AG09309 (cell line): ENCODE measurements around the gene CCT6B.

Source experiments
- DNase-seq: peaks from one replicate; pipeline ENCODE4 v3.0.0-alpha.2; 2010; ENCODE audit warnings: low read depth
- H3K4me3 ChIP-seq: 2 replicates; pipeline ENCODE4 v1.5.1; 2011; ENCODE audit warnings: mild to moderate bottlenecking, low read depth, low read length, moderate library complexity; ENCODE audit not compliant: control insufficient read depth
- TF ChIP-seq, protein P1 (sequence below): IDR thresholded peaks from 2 replicates; pipeline ENCODE4 v1.5.1; 2011; ENCODE audit warnings: mild to moderate bottlenecking, low read depth, low read length, inconsistent platforms; ENCODE audit not compliant: insufficient read depth, control insufficient read depth; ENCODE audit errors: missing control alignments

Gene CCT6B

DNA sequence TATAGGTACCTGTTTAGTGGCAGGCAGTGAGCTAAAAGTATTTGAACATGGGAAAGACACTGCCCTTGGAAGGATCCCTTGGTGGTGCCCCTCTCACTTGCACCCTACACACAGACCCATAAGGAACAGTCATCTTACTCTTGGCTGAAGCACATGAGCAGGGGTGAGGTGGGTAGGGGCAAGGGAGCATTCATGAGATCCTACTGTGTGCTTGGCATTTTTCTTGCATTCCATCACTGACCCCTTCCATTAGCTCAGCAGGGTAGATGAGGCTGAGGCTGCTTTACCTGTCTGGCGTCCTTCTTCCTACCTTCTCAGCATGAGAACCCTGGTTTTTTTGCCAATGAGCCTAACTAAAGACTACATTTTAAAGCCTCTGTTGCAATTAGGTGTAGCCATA lies 48.3 kb downstream of the CCT6B start:
- DNase-seq: no peak
- TF ChIP-seq, protein P1, sequence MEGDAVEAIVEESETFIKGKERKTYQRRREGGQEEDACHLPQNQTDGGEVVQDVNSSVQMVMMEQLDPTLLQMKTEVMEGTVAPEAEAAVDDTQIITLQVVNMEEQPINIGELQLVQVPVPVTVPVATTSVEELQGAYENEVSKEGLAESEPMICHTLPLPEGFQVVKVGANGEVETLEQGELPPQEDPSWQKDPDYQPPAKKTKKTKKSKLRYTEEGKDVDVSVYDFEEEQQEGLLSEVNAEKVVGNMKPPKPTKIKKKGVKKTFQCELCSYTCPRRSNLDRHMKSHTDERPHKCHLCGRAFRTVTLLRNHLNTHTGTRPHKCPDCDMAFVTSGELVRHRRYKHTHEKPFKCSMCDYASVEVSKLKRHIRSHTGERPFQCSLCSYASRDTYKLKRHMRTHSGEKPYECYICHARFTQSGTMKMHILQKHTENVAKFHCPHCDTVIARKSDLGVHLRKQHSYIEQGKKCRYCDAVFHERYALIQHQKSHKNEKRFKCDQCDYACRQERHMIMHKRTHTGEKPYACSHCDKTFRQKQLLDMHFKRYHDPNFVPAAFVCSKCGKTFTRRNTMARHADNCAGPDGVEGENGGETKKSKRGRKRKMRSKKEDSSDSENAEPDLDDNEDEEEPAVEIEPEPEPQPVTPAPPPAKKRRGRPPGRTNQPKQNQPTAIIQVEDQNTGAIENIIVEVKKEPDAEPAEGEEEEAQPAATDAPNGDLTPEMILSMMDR: no peak
- no peak overlapping the region for H3K4me3 ChIP-seq

DNA sequence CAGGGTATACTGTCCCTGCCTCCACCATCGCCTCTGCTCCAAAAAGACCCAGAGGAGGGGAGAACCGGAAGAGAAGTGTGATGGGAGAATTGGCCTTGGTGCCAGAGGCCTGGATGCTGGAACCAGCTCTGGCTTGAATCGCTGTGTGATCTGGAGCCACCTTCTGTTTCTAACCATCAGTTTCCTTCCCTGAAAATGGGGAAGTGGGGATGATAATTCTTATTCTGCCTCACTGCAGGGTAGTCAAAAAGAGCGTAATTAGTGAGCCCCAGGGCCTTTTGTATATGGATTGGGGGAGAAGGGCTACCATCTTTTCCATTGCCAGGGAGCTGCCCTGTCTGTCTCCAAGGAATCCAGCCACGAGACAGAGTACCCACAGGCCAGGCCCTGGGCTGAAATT lies 52.2 kb downstream of the CCT6B start:
- TF ChIP-seq, protein P1: no peak
- no peak overlapping the region for H3K4me3 ChIP-seq
- no peak for DNase-seq

DNA sequence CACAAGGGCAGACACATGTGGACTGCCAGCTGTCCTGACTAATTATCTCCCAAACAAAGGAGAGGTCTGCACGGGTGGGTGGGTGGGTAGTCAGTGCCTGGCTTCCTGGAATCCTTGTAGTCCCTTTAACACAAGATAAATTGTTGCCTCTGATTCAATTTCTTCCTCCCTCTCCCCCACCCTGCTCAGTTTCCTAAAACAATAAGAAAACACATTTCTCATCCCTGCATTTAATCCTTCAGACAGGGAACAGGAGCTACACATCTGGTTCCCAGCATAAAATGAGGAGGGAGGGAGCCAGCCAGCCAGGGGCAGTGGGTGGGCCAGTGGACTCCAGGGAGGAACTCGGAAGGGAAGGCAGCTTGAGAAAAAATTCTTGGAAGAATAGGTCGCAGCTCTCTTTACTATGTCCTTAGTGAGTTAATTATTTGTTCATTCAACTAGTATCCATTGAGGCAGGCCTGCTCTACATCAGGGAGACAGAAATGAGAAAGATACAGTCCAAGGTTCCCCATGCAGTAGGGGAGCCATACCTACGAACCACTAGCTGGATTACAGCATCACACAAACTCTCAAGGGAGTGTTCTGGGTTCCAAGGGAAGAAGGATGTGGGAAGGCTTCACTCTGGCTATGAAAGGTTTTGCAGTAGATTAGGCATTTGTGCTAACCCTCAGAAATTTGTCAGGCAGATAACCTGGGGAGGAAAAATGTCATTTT lies 58.3 kb downstream of the CCT6B start:
- TF ChIP-seq, protein P1: no peak
- DNase-seq: no peak
- no peak overlapping the region for H3K4me3 ChIP-seq

DNA sequence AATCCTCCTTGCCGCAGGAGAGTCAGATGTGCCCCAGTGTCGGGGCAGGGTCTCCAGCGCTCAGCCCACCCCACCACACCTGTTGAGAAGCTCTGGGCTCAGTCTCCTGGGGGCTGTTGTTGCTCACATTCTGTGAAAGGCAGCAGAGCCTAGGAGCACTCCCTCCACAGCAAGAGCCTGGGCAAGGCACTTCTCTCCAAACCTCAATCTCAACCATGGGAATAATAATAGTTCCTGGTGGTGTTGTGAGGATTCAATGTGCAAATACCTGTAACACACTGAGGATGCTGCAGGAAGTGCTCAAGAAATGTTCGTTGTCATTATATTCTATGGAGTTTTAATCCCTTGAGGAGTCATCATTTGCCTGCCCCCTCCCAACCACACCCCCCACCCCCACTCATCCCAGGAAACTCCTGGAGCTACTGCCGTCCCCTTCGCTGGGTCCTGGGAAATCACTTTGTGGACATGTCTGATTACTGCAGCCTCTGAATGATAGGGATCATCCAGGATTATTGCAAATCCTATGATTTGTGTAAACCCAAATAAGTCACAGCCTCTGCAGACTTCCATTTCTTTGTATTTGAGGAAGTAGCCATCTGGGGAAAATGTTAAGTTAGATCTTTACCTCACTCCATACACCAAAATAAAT lies 61.5 kb downstream of the CCT6B start:
- TF ChIP-seq, protein P1: no peak
- no peak overlapping the region for H3K4me3 ChIP-seq
- no peak for DNase-seq

DNA sequence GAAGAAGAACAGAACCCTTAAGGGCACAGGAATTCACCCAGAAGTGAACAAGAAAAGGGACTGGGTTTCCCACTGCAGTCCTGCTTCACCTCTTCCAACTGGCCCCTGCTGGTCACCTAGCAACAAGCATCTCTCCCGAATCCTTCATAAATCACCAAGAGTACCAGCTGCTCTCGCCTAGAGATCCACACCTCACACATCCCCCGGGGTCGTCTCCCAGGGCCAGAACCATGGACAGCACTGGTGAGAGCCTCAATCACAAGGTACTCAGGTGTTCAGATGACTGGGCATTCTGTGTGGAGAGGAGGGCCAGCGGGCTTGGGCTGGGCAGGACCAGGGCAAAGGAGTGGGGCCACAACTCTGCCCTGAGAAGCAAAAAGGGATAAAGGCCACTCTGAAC lies 65.9 kb downstream of the CCT6B start:
- no peak overlapping the region for H3K4me3 ChIP-seq
- no peak for DNase-seq
- TF ChIP-seq, protein P1: no peak

DNA sequence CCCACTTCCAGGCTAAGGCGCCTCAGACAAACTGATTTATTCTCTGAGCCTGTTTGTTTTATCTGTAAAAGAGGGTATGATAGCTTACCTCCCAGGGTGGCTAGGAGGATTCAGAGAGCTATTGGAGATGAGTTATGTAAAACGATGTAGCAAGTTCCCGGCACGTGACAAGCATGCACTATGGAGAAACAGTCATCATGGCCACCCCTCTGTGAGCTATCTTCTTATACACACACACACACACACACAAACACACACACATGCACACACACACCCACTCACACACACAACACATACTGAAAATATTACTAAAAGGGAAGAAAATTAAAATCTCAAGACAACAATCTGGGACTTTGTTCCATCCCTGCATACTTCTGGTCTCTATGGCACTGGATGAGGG lies 66.3 kb downstream of the CCT6B start:
- no peak for DNase-seq
- TF ChIP-seq, protein P1: no peak
- H3K4me3 ChIP-seq: no peak overlapping the region
